K562 (cell line): ENCODE results near the gene GGT6. TPM values are rescaled to one million over a fixed set of nuclear protein-coding genes. Genes with fewer than 3 reads are reported as not detected.

Source experiments
- ATAC-seq: fragments of 200-7000 bp; cut with Tn5 transposase; 3 replicates; pipeline ENCODE4 v1.9.1; 2020; ENCODE audit warnings: moderate library complexity
- BruUV-seq: library from RNA; stranded (reverse); fragments of 400-500 nt; replicated peaks from 2 replicates; lab custom pipeline; 2021; lab: Mats Ljungman, UMichigan
- CTCF ChIA-PET: fragments of 300-600 bp; formaldehyde crosslinking; extraction: SDS; loops from one replicate; lab custom pipeline; 2021; ENCODE audit warnings: low intra/inter-chr PET ratio; lab: Yijun Ruan, JAX
- POLR2A ChIA-PET: fragments of 300-600, 350-650 bp; sonication (Branson Sonifier 250); formaldehyde crosslinking; extraction: SDS; loops from one replicate; lab custom pipeline; 2021; ENCODE audit warnings: antibody characterized with exemption, inconsistent platforms; lab: Yijun Ruan, JAX
- DNase-seq, 4 experiments: peaks; one replicate each; pipeline versions ENCODE4 v3.0.0 to v3.0.0-alpha.2; 2011 to 2018; ENCODE audit warnings: low spot score in 3 of 4, mixed read lengths in 3 of 4; ENCODE audit errors: extremely low read depth in 1 of 4
- FAIRE-seq: peaks from 2 replicates; lab custom pipeline; 2011; peaks lifted over from hg19 to GRCh38; lab: Jason Lieb, UNC
- H2AFZ ChIP-seq: 2 replicates; pipeline ENCODE4 v1.6.0; 2011; ENCODE audit warnings: low read depth, low read length, control low read depth, inconsistent platforms
- H3K27ac ChIP-seq: fragments of 200-600 bp; 3 replicates; pipeline ENCODE4 v1.8.0; 2011; ENCODE audit warnings: low read depth, mild to moderate bottlenecking, control low read depth, inconsistent platforms, low read length, moderate library complexity, mixed read lengths; ENCODE audit errors: extremely low read depth
- H3K27me3 ChIP-seq, 2 experiments: fragments of 300-600 bp in 1 of 2; 2 replicates in 1 of 2; 3 replicates in 1 of 2; pipeline versions ENCODE4 v1.6.0 to v1.8.0; 2011; ENCODE audit warnings: inconsistent platforms in 2 of 2, low read length in 2 of 2, mild to moderate bottlenecking in 1 of 2, mixed read lengths in 1 of 2, moderate library complexity in 1 of 2; ENCODE audit not compliant: control insufficient read depth in 2 of 2, insufficient read depth in 2 of 2
- H3K36me3 ChIP-seq: fragments of 300-600 bp; 3 replicates; pipeline ENCODE4 v1.8.0; 2011; ENCODE audit warnings: mild to moderate bottlenecking, low read length, inconsistent platforms; ENCODE audit not compliant: control insufficient read depth, insufficient read depth
- H3K4me1 ChIP-seq, 2 experiments: fragments of 200-600 bp in 1 of 2; replicated peaks in 1 of 2; 2 replicates in 1 of 2; 3 replicates in 1 of 2; pipeline versions ENCODE4 v1.5.1 to v1.8.0; 2011; ENCODE audit warnings: inconsistent platforms in 2 of 2, low read length in 2 of 2, mild to moderate bottlenecking in 1 of 2, mixed read lengths in 1 of 2, moderate library complexity in 1 of 2; ENCODE audit not compliant: control insufficient read depth in 2 of 2, insufficient read depth in 2 of 2
- H3K4me2 ChIP-seq: 2 replicates; pipeline ENCODE4 v1.6.1; 2011; ENCODE audit warnings: low read length, control low read depth, inconsistent platforms, mixed read lengths; ENCODE audit not compliant: insufficient read depth
- H3K4me3 ChIP-seq: fragments of 200-600 bp; sonication (generic), shearing (Covaris generic); 2 replicates; pipeline ENCODE4 v1.5.1; 2016; ENCODE audit warnings: control low read depth, inconsistent platforms
- H3K79me2 ChIP-seq: fragments of 200-600 bp; 3 replicates; pipeline ENCODE4 v1.8.0; 2011; ENCODE audit warnings: low read length, inconsistent platforms; ENCODE audit not compliant: control insufficient read depth, insufficient read depth
- H3K9ac ChIP-seq, 2 experiments: 2 replicates each; pipeline versions ENCODE4 v1.6.0 to v1.6.1; 2011; ENCODE audit warnings: low read depth in 2 of 2, low read length in 2 of 2, control low read depth in 1 of 2, inconsistent platforms in 1 of 2, mild to moderate bottlenecking in 1 of 2, mixed read lengths in 1 of 2; ENCODE audit not compliant: insufficient read depth in 1 of 2
- H3K9me1 ChIP-seq: one replicate; pipeline ENCODE4 v1.6.0; 2011; ENCODE audit warnings: inconsistent platforms, mild to moderate bottlenecking, low read length, moderate library complexity; ENCODE audit not compliant: control insufficient read depth, insufficient read depth
- H3K9me3 ChIP-seq: replicated peaks from 2 replicates; pipeline ENCODE4 v1.5.1; 2011; ENCODE audit warnings: low read depth, low read length, inconsistent platforms; ENCODE audit not compliant: control insufficient read depth, insufficient read depth
- H4K20me1 ChIP-seq: replicated peaks from 2 replicates; pipeline ENCODE4 v1.6.1; 2011; ENCODE audit warnings: low read length, inconsistent platforms, mixed read lengths; ENCODE audit not compliant: control insufficient read depth, insufficient read depth
- LCOR ChIP-seq: sonication (generic); formaldehyde crosslinking; IDR thresholded peaks from 2 replicates; pipeline ENCODE4 v1.8.0; 2022; ENCODE audit warnings: mild to moderate bottlenecking, missing genetic modification reagents
- NFE2L1 ChIP-seq: fragments of 450-650 bp; IDR thresholded peaks from 2 replicates; pipeline ENCODE4 v1.6.1; 2016; ENCODE audit warnings: missing genetic modification characterization, low read depth, mild to moderate bottlenecking, missing compliant biosample characterization, moderate library complexity, borderline replicate concordance
- NR1H2 ChIP-seq: sonication (generic); formaldehyde crosslinking; IDR thresholded peaks from 2 replicates; pipeline ENCODE4 v1.4.0; 2020; ENCODE audit warnings: mild to moderate bottlenecking, missing genetic modification reagents
- NR2C2 ChIP-seq, 2 experiments: fragments of 200-800 bp in 1 of 2; sonication (Bioruptor generic) in 1 of 2; sonication (generic) in 1 of 2; formaldehyde crosslinking in 1 of 2; IDR thresholded peaks; 2 replicates each; pipeline versions ENCODE4 v1.6.1 to v1.8.0; 2016 to 2022; ENCODE audit warnings: mild to moderate bottlenecking in 1 of 2, missing compliant biosample characterization in 1 of 2, missing genetic modification characterization in 1 of 2, missing genetic modification reagents in 1 of 2
- PML ChIP-seq: IDR thresholded peaks from 2 replicates; pipeline ENCODE4 v1.6.1; 2012; ENCODE audit warnings: low read length, inconsistent platforms
- POLR2AphosphoS2 ChIP-seq: IDR thresholded peaks from 2 replicates; pipeline ENCODE4 v1.6.1; 2012; ENCODE audit warnings: low read length, improper control_type of control experiment
- POLR2B ChIP-seq: fragments of 450-650 bp; IDR thresholded peaks from 2 replicates; pipeline ENCODE4 v1.6.1; 2018; ENCODE audit warnings: low read depth; ENCODE audit not compliant: partially characterized antibody
- SUPT5H ChIP-seq: fragments of 450-650 bp; IDR thresholded peaks from 2 replicates; pipeline ENCODE4 v1.6.1; 2016
- WHSC1 ChIP-seq: IDR thresholded peaks from one replicate; pipeline ENCODE4 v1.6.1; 2012; ENCODE audit warnings: low read length, control low read depth, inconsistent platforms
- ZBTB43 ChIP-seq: sonication (generic); formaldehyde crosslinking; IDR thresholded peaks from 2 replicates; pipeline ENCODE4 v1.8.0; 2023; ENCODE audit warnings: mild to moderate bottlenecking, missing genetic modification reagents
- ZNF12 ChIP-seq: sonication (generic); formaldehyde crosslinking; IDR thresholded peaks from 2 replicates; pipeline ENCODE4 v1.4.0; 2020; ENCODE audit warnings: mild to moderate bottlenecking, missing genetic modification reagents
- ZNF133 ChIP-seq: fragments of 250-450 bp; sonication (Bioruptor Pico); IDR thresholded peaks from 2 replicates; pipeline ENCODE4 v1.4.0; 2020; ENCODE audit warnings: mild to moderate bottlenecking
- ZNF146 ChIP-seq: IDR thresholded peaks from one replicate; pipeline ENCODE4 v1.6.1; 2018; ENCODE audit warnings: missing compliant biosample characterization; ENCODE audit not compliant: unreplicated experiment
- ZNF280B ChIP-seq: fragments of 250-450 bp; sonication (Bioruptor Pico); IDR thresholded peaks from 2 replicates; pipeline ENCODE4 v1.5.1; 2021; ENCODE audit warnings: mild to moderate bottlenecking
- WGBS: fragments of 100-300 bp; shearing (Covaris generic); methylation state at CpG from one replicate; pipeline ENCODE4 v1.1.6; 2016; ENCODE audit warnings: low coverage, mixed read lengths; ENCODE audit not compliant: insufficient coverage; ENCODE audit errors: missing lambda C conversion rate; 5-methylcytosine and 5-hydroxymethylcytosine counted together
- in situ Hi-C: fragments of 300-500 bp; cut with MboI; formaldehyde crosslinking; loops from 4 replicates; pipeline ENCODE4 v1.15.0; 2018; ENCODE audit warnings: inconsistent platforms, mixed read lengths
- intact Hi-C: fragments of 100-400 bp; cut with micrococcal nuclease; formaldehyde crosslinking; loops from 2 replicates; pipeline ENCODE4 v1.14.2; 2022
- polyA plus RNA-seq, 8 experiments: library from polyadenylated mRNA; depleted of rRNA in 4 of 8; stranded (reverse) in 5 of 8; unstranded in 3 of 8; fragments of >200 nt; fragmentation: Nextera tagmentation in 2 of 8; fragmentation: Illumina TruSeq in 1 of 8; extraction: Ambion mirVana in 2 of 8; extraction: Trizol in 1 of 8; gene quantifications; 2 replicates each; pipeline versions ENCODE4 v1.2.1 to v1.2.3, GENCODE V29; 2011 to 2014; ENCODE audit warnings: inconsistent platforms in 1 of 8, missing spikeins in 1 of 8
- total RNA-seq, 7 experiments: library from RNA; depleted of rRNA in 6 of 7; stranded (reverse); fragments of >200 nt in 6 of 7; fragmentation: Illumina TruSeq in 2 of 7; extraction: Trizol in 2 of 7; gene quantifications; 2 replicates each; pipeline versions ENCODE4 v1.2.1 to v1.2.3, GENCODE V29; 2011 to 2021; ENCODE audit warnings: low replicate concordance in 1 of 7

The GGT6 gene
- total and polyA plus RNA-seq, 9 of the 15 experiments (the other 6 are each of a cell fraction or from before 2014, with no cell fraction given) = 0.09 TPM; not detected in 8

- no TSS peak for BruUV-seq
- Histone ChIP-seq H3K9ac (no peak overlapping the region), H3K27ac (no peak overlapping the region), H3K36me3 (no peaks in the 10 kb centered on the region), H3K9me3 (no peaks in the 10 kb centered on the region), H4K20me1 (peaks cover 3% of the 10 kb centered on the region; the same call in 1 of the 2 replicates), H3K4me2 (no peak overlapping the region), H3K4me3 (no peak overlapping the region), H3K79me2 (no peaks in the 10 kb centered on the region)
- FAIRE-seq = no peak
- no peak for TF ChIP-seq ZNF12 (CRISPR knock-in tag)
- TF ChIP-seq NR2C2 (CRISPR knock-in tag; IDR thresholded peaks at IDR 0.05) = no peak
- no peak for TF ChIP-seq NR2C2 (tag; IDR thresholded peaks at IDR 0.05)
- no peak for TF ChIP-seq WHSC1
- TF ChIP-seq NFE2L1 (tag) = no peak
- no peak for TF ChIP-seq POLR2B
- TF ChIP-seq, all 486 proteins: peak for 0
- no peak for DNase-seq
- peaks cover 6 to 22% of the 10 kb centered on the region in 2 experiments; a peak in 4 of 5 replicates for H3K4me1 ChIP-seq
- ChIA-PET POLR2A (interaction anchor here (0.6 kb wide), 1 partner anchor 116 kb away, joined by 3 read pairs; no protein-coding TSS in a partner anchor), CTCF (no interaction called here)
- 0% methylated on average over 2 of the region's 3 CpGs for WGBS
- ATAC-seq = no peak
- H3K9me1 ChIP-seq = no peaks in the 10 kb centered on the region
- intact Hi-C loops (no loop called here), in situ Hi-C loops (no loop called here)
- peaks cover 6 to 73% of the 10 kb centered on the region in 2 experiments; a peak in 4 of 5 replicates for H3K27me3 ChIP-seq
- no peak overlapping the region for H2AFZ ChIP-seq
Observed at GRCh38 chr17:4583206-4583605, 22.8 kb upstream of the GGT6 start.

- Histone ChIP-seq H3K4me3 (no peak overlapping the region), H3K27ac (no peak overlapping the region), H4K20me1 (peaks cover 3% of the 10 kb centered on the region; the same call in 1 of the 2 replicates), H3K36me3 (no peaks in the 10 kb centered on the region), H3K4me2 (no peak overlapping the region), H3K27me3 (peaks cover 6 to 71% of the 10 kb centered on the region in 2 experiments; a peak in 4 of 5 replicates), H3K79me2 (no peaks in the 10 kb centered on the region), H2AFZ (no peak overlapping the region), H3K4me1 (peaks cover 3 to 17% of the 10 kb centered on the region in 2 experiments; a peak in 4 of 5 replicates), H3K9me3 (no peaks in the 10 kb centered on the region), H3K9ac (no peak overlapping the region), H3K9me1 (no peaks in the 10 kb centered on the region)
- FAIRE-seq = no peak
- no TSS peak for BruUV-seq
- intact Hi-C loops = no loop called here
- no peak for DNase-seq
- WGBS = 3% methylated on average over 5 of the region's 8 CpGs
- no peak for ATAC-seq
- POLR2A ChIA-PET = interaction anchor here (0.6 kb wide), 1 partner anchor 9 kb away, joined by 4 read pairs; no protein-coding TSS in a partner anchor
- CTCF ChIA-PET = no interaction called here
- in situ Hi-C loops = no loop called here
- TF ChIP-seq ZNF133 (CRISPR knock-in tag) (no peak), NR1H2 (CRISPR knock-in tag) (no peak), ZNF280B (CRISPR knock-in tag) (no peak), SUPT5H (no peak), ZNF146 (no peak), POLR2AphosphoS2 (no peak), ZBTB43 (CRISPR knock-in tag) (no peak), PML (no peak), LCOR (no peak)
Observed at GRCh38 chr17:4582691-4583090, 22.3 kb upstream of the GGT6 start.
